HG03442 (cell line): Measurements from ENCODE around the gene WT1.
A peak's percentile ranks its signal among the peaks of the same experiment; 100 is the strongest.
"Not testable (repeated sequence)": the region's sequence is repeated elsewhere in the genome, so short reads cannot be mapped to it uniquely, and the experiment has no call there.

ENCODE experiments used
- ATAC-seq: cut with Tn5 transposase; IDR thresholded peaks from one replicate; pipeline ENCODE4 v1.9.1; 2021; ENCODE audit warnings: mild to moderate bottlenecking, moderate library complexity; ENCODE audit not compliant: unreplicated experiment

WT1 gene

GRCh38 chr11:32435511-32435941, at the start of gene WT1:
Gene WT1, minus strand, starts transcription at chr11:32435539.
- no peak for ATAC-seq

GRCh38 chr11:32479291-32479690, 44.0 kb upstream of the WT1 start:
- ATAC-seq = no peak

GRCh38 chr11:32478277-32478731, 43.0 kb upstream of the WT1 start:
- no peak for ATAC-seq

- ATAC-seq = no peak
Observed at GRCh38 chr11:32473282-32473909, 38.1 kb upstream of the WT1 start.

GRCh38 chr11:32472226-32472625, 36.9 kb upstream of the WT1 start:
- ATAC-seq = no peak

GRCh38 chr11:32471544-32471943, 36.2 kb upstream of the WT1 start:
- not testable (repeated sequence) for ATAC-seq

GRCh38 chr11:32469791-32470190, 34.5 kb upstream of the WT1 start:
- no peak for ATAC-seq

GRCh38 chr11:32466279-32466915, 31.1 kb upstream of the WT1 start:
- no peak for ATAC-seq

GRCh38 chr11:32464078-32464477, 28.7 kb upstream of the WT1 start:
- no peak for ATAC-seq

- no peak for ATAC-seq
Observed at GRCh38 chr11:32462011-32462690, 26.8 kb upstream of the WT1 start.

GRCh38 chr11:32456864-32457263, 21.5 kb upstream of the WT1 start:
- no peak for ATAC-seq

- ATAC-seq = no peak
Observed at GRCh38 chr11:32454993-32455392, 19.7 kb upstream of the WT1 start.

GRCh38 chr11:32451808-32452207, 16.5 kb upstream of the WT1 start:
- no peak for ATAC-seq

GRCh38 chr11:32450372-32450771, 15.0 kb upstream of the WT1 start:
- ATAC-seq = no peak

- peak; percentile 65 for ATAC-seq
Observed at GRCh38 chr11:32448232-32448631, 12.9 kb upstream of the WT1 start.

- no peak for ATAC-seq
Observed at GRCh38 chr11:32447252-32447651, 11.9 kb upstream of the WT1 start.

GRCh38 chr11:32446227-32446626, 10.9 kb upstream of the WT1 start:
- no peak for ATAC-seq

GRCh38 chr11:32444186-32444585, 8.8 kb upstream of the WT1 start:
- no peak for ATAC-seq

GRCh38 chr11:32440916-32441315, 5.6 kb upstream of the WT1 start:
- ATAC-seq = no peak

GRCh38 chr11:32440312-32440908, 5.1 kb upstream of the WT1 start:
- ATAC-seq = no peak

- ATAC-seq = no peak
Observed at GRCh38 chr11:32439501-32440210, 4.3 kb upstream of the WT1 start.
